HG03342 (cell line): ENCODE results near the gene GALNT4.

Source experiments
- ATAC-seq: cut with Tn5 transposase; IDR thresholded peaks from one replicate; pipeline ENCODE4 v1.9.1; 2021; ENCODE audit warnings: mild to moderate bottlenecking, moderate library complexity; ENCODE audit not compliant: unreplicated experiment

The GALNT4 gene

DNA sequence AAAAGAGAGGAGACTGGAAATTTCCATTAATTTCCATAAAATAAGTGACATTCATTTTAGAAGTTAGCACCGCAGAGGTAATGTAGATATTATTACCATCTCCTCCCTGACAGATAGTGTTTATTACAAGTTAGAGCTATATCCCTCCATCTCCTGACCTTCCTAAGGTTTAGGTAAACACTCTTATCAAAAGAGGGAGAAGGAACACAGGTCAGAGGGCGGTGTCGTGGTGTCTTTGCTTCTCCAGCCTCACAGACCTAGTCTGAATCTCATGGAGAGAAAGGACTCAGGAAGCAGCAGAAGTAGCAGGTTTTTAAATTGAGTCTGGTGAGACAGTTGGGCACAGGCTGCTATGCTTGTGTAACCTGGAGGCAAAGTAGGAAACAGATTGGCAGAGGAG, 12.8 kb upstream of the GALNT4 start:
- no peak for ATAC-seq

DNA sequence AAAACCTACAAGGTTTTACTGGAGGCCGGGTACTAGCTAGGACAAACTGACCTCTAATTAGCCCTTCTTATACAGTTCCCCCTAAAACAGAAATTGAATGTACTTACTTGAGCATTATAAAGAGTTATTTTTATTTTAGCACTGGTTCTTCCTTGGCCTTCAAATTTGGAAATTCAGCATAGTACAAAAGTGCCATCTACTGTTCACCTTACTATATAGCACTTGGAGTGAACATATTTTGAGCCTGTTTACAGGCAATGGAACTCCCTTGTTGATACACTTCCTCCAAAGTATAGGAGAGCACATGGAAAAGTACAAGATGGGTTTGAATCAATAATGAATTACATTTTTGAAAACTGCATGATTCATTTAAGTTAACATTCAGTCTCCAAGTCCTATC, 5.1 kb upstream of the GALNT4 start:
- peak; percentile 22 for ATAC-seq

DNA sequence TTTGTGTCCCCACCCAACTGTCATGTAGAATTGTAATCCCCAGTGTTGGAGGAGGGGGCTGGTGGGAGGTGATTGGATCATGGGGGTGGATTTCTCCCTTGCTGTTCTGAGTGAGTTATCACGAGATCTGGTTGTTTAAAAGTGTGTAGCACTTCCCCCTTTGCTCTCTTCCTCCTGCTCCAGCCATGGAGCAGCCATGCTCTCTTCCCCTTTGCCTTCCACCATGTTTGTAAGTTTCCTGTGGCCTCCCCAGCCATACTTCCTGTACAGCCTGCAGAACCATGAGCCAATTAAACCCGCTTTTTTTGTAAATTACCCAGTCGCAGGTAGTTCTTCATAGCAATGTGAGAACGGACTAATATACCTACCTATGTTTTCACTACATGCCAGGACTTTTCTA, 3.8 kb upstream of the GALNT4 start:
- no peak for ATAC-seq

DNA sequence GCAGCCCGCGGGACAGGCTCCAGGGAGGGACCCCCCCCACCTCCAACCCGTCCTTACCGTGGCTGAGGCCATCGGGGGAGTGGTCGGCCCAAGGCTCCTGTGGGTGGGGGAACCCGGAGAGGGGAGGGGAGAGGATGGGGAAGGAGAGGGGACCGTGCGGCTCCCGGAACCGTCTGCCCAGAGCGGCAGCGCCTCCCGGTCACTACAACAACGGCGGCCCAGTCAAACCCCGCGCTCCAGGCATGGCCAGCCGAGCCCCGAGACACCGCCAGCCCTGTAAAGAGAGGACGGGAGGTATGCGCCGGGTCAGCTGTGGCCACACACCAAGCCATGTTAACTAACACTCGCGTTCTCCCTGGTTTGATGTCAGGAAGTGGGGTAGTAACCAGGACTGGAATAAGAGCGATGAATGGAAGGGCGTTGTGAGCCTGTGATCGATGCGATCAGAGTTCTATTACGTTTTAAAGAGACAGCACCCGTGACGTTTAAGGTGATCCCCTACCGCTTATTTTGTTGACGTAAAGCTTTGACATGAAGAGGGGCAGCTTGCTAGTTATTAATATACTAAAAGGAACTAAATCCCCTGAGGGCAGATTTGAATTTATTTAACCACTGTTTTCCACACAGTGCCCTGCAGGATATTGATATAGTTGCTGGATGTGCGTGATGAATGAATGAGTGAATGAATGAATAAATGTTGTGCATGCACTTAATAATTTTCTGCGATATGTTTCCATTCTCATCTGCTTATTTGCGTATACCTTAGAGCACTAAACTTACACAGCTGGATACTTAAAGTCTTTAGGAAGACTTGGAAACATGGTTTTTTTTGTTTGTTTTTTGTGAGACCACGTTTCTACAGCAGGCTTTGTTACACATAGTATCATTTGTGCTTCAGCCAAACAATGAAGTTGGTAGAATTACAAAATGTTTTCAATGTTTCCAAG, 1.5 kb upstream of the GALNT4 start, which contains the start of gene POC1B:
TSS of gene POC1B (minus strand) at position 224 of the 947 bp plus-strand sequence. CDS start at position 72, 152 bp downstream.
- ATAC-seq, result peak; percentile 56

DNA sequence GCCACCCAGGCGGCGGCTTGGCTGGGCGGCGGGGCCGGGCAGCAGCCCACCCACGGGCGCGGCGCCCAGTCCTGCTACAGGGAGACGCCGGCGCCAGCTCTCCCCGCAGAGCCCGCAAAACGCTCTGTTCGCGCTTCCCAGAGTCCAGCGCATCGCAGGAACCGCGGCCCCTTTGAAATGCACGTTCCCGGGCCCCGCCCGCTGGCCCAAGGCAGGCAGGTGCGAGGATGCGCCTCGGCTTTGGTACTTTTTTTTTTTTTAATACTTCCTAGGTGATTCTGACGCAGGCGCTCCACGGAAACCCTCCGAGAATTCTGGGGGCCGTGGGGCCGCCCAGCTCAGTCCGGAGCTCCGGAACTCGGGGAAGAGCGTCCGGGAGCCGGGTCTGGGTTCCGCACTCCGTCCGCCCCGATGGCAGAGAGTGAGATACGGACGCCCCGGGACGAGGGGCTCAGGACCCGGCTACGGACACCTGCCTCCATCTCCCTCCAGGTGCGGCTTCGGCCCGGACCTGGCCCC, 768 bp upstream of the GALNT4 start:
- ATAC-seq, result peak; percentile 27

DNA sequence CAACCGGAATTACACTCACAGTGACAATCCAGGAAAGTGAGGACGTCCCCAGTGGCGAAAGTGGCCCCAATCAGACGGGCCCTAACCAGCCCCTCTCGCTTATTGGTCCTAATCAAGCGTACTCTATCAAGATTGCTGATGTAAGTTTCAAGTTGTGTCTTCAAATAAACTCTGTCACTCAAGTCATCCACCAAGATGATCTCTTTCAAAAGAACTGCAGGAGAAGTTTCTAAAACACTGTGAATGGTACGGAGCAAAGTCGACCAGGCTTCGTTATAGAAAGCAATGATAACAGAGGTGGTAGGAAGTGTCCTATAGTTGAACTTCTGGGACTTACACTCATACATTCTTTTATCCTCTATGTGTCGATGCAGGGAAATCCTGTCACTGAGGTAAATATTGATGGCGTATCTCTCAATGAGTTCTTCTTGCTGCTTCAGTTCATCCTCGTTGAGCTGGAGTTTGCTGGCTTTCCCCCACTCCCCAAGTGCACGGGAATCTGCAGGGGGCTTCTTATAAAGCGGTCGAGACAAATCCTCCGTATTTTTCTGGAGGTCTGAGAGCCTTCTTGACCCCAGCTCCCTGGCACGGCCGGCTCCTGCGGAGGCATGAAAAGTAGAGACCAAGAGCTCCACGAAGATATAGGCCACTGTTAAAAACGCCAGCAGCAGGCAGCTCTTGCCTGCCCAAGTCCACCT, 604 bp downstream of the GALNT4 start:
- no peak for ATAC-seq

DNA sequence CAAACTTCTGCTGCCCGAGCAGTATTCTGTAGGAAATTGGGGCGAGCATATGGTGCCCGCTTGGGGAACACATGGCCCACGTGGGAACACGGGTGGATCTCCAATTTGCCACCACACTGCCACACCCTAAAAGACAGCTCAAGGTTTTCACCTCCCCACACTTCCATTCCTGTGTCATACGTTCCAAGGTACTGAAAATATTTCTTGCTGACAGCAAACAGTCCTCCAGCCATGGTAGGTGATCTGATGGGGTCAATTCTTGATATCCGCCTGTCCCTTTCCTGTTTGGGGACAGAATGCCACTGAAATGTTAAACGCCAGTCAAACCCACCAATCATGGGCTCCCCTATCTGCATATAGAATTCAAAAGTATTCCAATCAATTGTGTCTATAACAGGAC, 1.2 kb downstream of the GALNT4 start:
- ATAC-seq, result no peak

DNA sequence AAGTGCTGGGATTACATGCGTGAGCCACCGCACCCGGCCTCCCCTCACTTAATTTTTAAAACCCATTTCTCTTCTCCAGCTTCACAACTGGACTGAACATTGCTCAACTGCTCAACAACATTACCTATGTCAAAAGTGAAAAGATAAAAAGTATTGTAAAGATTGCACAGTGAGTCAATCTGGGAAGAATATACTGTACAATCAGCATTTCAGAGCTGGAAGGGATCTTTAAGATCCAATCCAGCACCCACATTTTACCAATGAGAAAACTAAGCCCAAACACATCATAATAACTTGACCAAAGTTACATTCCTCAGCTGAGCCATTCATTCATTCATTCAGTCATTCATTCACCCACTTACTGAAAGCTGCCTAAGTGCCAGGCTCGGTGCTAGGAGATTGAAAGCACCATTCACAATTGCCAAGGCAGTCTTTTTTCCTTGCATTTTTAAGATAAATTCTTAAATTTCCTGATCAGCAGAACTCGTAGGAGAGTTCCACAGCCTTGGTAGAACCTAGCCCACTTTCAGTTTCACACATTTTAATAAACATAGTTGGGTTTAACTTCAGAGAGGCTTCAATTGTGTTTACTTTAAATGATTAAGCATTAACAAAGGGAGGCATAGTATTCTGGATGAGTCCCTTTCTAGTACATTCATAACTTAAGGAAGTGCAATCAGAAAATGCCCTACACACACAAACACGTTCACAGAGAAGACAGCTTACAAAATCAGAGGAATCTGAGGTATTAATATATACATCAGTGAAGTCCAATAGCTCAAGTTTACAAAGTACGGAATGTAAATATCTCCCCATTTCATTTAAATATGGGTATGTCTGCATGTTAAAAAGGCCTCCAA, 3.0 kb downstream of the GALNT4 start:
- ATAC-seq, result no peak

DNA sequence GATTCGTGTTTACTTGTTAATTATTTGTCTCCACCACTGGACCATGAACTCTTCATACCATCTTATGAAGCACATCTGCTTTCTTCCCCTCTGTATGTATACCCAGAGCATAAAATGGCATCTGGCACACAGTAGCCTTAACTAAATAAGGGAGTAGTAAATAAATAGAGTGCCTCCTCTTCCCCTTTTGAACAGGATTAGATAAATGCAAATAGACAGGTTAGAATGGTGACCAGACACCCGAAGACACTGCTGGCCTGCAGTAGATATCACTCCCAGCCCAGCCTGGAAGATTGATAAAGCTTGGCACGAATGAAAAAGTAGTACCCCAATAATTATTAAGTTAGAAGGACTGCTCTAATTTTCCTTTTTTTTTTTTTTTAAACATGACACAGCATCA, 6.9 kb downstream of the GALNT4 start:
- ATAC-seq, result no peak

DNA sequence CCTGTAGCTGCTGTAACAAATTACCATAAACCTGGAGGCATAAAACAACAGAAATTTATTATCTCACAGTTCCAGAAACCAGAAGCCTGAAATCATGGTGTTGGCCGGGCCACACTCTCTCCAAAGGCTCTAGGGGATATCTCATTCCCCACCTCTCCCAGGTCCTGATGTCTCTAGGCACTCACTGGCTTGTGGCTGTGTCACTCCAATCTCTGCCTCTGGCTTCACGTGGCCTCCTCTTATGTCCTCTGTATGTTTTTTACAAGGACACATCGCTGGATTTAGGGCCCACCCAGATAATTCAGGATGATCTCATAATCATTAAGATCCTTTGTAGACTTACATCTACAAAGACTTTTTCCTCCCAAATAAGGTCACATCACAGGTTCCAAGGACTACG, 8.0 kb downstream of the GALNT4 start:
- no peak for ATAC-seq

DNA sequence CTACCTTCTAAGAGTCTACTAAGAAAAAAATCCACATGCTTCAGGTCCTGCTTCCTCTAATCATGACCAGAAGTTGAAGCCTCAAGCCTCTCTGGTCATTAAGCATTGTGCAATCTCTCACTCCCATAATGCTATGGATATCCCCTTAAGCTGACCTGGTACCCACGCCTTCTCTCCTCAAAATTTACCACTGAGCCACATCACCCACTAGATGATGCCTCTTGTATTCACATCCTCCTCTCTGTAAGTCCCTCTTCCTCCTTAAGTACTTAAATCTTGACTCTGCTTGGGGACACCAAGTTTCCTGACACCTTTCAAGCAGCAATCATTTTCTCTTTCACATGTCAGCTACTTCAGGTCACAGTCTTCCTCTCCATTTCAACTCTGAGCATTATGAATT, 9.8 kb downstream of the GALNT4 start:
- peak; percentile 72 for ATAC-seq

DNA sequence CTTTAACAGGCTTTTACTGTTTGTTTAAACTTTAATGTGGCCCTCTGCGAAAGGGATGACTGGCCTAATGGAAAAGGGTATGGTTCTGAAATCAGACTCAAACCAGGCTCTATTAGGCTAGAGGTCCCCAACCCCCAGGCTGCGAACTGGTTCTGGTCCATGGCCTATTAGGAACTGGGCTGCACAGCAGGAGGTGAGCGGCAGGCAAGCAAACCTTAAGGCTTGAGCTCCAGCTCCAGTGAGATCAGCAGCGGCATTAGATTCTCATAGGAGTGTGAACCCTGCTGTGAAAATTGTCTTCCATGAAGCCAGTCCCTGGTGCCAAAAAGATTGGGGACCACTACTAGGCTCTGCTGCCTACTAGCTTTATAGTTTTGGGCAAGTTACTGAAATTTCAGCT, 11.1 kb downstream of the GALNT4 start:
- no peak for ATAC-seq

DNA sequence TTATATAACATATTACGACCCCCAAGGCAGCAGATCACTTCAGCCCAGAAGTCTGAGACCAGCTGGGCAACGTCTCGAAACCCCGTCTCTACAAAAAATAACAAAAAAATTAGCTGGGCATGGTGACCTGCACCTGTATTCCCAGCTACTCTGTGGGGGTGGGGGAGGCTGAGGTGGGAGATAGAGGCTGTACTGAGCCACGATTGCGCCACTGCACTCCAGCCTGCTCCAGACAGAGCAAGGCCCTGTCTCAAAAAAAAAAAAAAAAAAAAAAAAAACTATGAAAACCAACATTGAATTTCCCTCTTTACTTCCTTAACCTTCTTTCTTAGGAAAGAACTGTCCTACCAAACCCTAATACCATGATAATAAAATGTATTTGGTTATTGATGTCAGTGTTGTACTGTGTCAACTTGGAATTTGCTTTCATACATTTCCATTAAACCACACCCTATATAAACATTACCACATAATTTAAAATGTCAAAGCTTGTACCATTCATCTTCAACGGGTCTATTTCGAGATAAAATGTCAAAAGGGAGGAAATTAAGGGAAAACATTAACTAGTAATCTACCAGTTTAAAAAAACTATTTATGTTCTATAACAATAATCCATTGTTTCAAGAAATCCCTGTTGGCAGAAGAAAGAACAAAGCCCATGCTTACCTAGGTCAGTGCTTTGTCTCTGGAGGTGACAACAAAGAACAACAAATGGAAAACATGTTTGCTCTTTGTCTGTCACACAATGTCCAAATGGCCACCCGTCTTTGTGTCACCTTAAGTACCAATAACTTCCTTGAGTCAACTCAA, 17.4 kb downstream of the GALNT4 start:
- ATAC-seq, result no peak

DNA sequence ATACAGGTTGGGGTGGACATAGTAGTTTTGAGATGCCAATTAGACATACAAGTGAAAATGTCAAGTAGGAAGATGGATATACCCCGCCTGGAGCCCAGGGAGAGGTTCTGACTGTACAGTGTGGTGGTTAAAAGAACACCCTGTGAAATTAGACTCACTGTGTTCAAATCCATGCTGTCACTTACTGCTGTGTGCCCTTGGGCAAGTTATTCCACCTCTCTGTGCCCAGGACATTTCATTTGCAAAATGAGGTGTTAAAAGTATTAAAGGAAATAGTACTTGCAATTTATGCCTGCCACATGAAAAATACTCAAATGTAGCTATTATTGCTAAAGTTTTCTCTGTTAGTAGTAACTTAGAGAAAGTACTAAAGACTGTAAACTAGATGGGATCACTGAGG, 18.5 kb downstream of the GALNT4 start:
- ATAC-seq, result no peak

DNA sequence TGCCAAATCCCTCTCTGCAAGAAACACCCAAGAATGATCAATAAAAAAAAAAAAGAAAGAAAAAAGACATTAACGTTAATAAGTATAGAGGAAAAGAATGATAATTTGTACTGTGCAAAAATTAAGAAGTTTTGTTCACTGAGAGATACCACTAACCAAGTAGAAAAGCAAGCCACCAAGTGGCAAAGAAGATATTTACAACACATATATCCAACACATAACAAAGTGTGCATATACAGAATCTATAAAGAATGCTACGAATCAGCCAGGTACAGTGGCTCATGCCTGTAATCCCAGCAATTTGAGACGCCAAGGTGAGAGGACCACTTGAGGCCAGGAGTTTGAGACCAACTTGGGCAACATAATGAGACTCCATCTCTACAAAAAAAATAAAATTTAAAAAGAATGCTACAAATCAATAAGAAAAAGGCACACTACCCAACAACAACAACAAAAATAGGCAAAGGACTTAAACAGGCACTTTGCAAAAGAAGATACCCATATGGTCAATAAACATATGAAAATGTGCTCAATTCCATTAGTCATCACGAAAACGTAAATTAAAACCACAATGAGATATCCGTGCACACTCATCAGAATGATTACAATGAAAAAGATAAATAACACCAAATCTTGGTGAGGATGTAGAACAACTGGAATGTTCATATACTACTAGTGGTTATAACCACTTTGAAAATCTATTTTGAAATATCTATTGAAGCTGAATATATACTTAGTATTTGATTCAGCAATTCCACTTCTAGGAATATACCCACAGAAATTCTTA, 19.8 kb downstream of the GALNT4 start:
- no peak for ATAC-seq

DNA sequence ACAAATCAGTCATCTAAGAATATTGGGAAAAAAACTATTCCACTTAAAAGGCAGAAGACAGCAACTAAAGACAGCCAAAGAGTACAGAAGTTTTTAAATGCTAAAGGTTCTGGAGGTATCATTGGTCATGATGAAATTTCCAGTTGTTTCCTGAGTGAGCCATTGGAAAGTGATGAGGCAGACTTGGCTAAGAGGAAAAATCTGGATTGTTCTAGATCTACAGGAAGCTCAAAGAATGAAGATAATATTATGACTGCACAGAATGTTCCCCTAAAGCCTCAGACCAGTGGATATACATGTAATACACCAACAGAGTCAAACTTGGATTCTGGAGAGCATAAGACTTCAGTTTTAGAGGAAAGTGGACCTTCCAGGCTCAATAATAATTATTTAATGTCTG, 22.8 kb downstream of the GALNT4 start:
- ATAC-seq, result no peak

DNA sequence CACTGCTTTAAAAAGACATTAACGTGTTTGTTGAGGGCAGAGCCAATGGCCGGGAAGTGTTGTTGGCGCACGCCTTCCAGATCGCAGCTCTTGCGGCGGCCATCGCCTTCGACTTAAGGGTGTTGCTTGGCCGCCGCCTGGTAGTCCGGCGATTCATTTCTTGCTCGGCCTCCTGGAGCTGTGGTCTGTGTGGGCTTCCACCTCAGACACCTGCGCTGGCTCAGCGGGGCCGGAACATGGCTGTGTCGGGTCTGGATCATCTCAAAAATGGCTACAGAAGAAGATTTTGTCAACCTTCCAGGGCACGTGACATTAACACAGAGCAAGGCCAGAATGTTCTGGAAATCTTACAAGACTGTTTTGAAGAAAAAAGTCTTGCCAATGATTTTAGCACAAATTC, 24.7 kb downstream of the GALNT4 start:
- ATAC-seq, result no peak

DNA sequence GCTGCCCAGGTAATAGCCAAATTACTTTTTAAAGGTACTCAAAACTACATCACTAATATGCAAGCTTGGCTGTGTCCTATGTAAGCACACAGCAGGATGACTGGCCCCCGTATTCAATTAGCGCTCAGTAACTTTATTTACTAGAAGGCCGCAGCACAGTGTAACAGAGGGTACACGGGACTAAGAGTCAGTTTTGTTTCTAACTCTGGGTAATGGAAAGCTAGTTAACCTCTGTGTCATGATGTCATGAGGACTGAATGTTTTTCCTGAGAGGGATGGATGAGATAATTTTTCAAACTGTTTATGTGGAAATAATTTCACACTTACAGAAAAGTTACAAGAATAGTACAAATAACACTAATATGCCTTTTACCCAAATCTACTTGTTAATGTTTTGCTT, 27.1 kb downstream of the GALNT4 start:
- ATAC-seq, result no peak

DNA sequence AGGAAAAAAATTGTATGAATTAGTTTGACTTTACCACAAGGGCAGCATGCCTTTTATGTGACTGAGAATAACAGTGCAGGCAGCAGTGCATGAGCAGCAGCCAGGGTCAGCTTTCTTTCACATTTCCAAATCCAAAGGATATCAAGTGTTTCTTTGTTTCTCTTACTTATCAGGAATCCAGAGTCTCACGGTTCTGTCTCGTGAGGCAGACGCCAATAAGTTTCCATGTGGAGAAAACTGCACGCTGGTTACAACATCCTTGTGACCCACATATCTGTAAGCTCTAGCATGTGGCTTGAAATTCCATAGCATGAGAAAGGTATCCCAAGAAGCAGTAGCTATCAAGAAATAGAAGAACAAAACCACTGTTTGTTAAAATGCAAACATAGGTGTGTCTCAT, 27.6 kb downstream of the GALNT4 start:
- ATAC-seq, result no peak
